GM12878 (cell line): ENCODE data around the gene NMNAT1. TPM values are rescaled to one million over a fixed set of nuclear protein-coding genes. Genes with fewer than 3 reads are reported as not detected.

Source experiments
- ATAC-seq: fragments of 200-7000 bp; cut with Tn5 transposase; 3 replicates; pipeline ENCODE4 v1.9.1; 2020; ENCODE audit warnings: mild to moderate bottlenecking, moderate library complexity
- BruUV-seq: library from RNA; stranded (reverse); fragments of 400-500 nt; replicated peaks from 2 replicates; lab custom pipeline; 2021; lab: Mats Ljungman, UMichigan
- CTCF ChIA-PET: fragments of 300-600 bp; sonication (Branson Sonifier 250); formaldehyde crosslinking; extraction: SDS; loops from one replicate; lab custom pipeline; 2021; ENCODE audit warnings: inconsistent platforms; lab: Yijun Ruan, JAX
- POLR2A ChIA-PET: fragments of 350-600 bp; formaldehyde crosslinking; extraction: SDS; loops from one replicate; lab custom pipeline; 2021; ENCODE audit warnings: inconsistent platforms; lab: Charles Lee
- RAD21 ChIA-PET: fragments of 300-600 bp; sonication (Branson Sonifier 250); formaldehyde crosslinking; loops from one replicate; lab custom pipeline; 2023; ENCODE audit warnings: antibody characterized with exemption; ENCODE audit not compliant: unreplicated experiment; lab: Charles Lee
- SMC1A ChIA-PET: fragments of 300-600 bp; sonication (Branson Sonifier 250); formaldehyde crosslinking; loops from one replicate; lab custom pipeline; 2023; ENCODE audit not compliant: unreplicated experiment, uncharacterized antibody; lab: Charles Lee
- DNase-seq: peaks from one replicate; pipeline ENCODE4 v3.0.0-alpha.2; 2011; ENCODE audit warnings: low read depth, low spot score
- FAIRE-seq: peaks from 3 replicates; lab custom pipeline; 2011; peaks lifted over from hg19 to GRCh38; lab: Jason Lieb, UNC
- H2AFZ ChIP-seq: 2 replicates; pipeline ENCODE4 v1.6.0; 2011; ENCODE audit warnings: low read depth, low read length, control low read depth; ENCODE audit not compliant: control insufficient read depth
- H3K27ac ChIP-seq: 2 replicates; pipeline ENCODE4 v1.5.1; 2011; ENCODE audit warnings: control low read depth; ENCODE audit not compliant: control insufficient read depth, insufficient read depth
- H3K27me3 ChIP-seq, 2 experiments: replicated peaks in 1 of 2; 2 replicates each; pipeline versions ENCODE4 v1.6.0 to v1.6.1; 2011; ENCODE audit warnings: low read length in 1 of 2; ENCODE audit not compliant: control insufficient read depth in 2 of 2, insufficient read depth in 2 of 2
- H3K36me3 ChIP-seq, 2 experiments: 2 replicates each; pipeline ENCODE4 v1.5.1; 2011; ENCODE audit warnings: low read length in 1 of 2; ENCODE audit not compliant: control insufficient read depth in 2 of 2, insufficient read depth in 2 of 2
- H3K4me1 ChIP-seq: 2 replicates; pipeline ENCODE4 v1.6.1; 2011; ENCODE audit warnings: mild to moderate bottlenecking, low read length, moderate library complexity, mixed read lengths; ENCODE audit not compliant: control insufficient read depth, insufficient read depth
- H3K4me2 ChIP-seq: 2 replicates; pipeline ENCODE4 v1.6.0; 2011; ENCODE audit warnings: control low read depth; ENCODE audit not compliant: control insufficient read depth, insufficient read depth
- H3K4me3 ChIP-seq: fragments of 200-600 bp; sonication (generic); 2 replicates; pipeline ENCODE4 v1.5.1; 2016
- H3K79me2 ChIP-seq: 2 replicates; pipeline ENCODE4 v1.6.0; 2011; ENCODE audit warnings: low read length; ENCODE audit not compliant: control insufficient read depth, insufficient read depth
- H3K9ac ChIP-seq: 2 replicates; pipeline ENCODE4 v1.8.0; 2011; ENCODE audit warnings: low read length, control low read depth, mixed read lengths; ENCODE audit not compliant: control insufficient read depth, insufficient read depth
- H3K9me3 ChIP-seq: replicated peaks from 3 replicates; pipeline ENCODE4 v1.5.1; 2011; ENCODE audit warnings: mild to moderate bottlenecking, low read length; ENCODE audit not compliant: control insufficient read depth, insufficient read depth
- H4K20me1 ChIP-seq: 2 replicates; pipeline ENCODE4 v1.6.0; 2011; ENCODE audit not compliant: control insufficient read depth, insufficient read depth
- CEBPB ChIP-seq, 2 experiments: fragments of 150-350 bp in 1 of 2; IDR thresholded peaks; 2 replicates each; pipeline ENCODE4 v1.6.1; 2012 to 2014; ENCODE audit warnings: low read depth in 2 of 2, low read length in 2 of 2, borderline replicate concordance in 1 of 2, inconsistent platforms in 1 of 2
- DPF2 ChIP-seq: fragments of 450-650 bp; IDR thresholded peaks from 2 replicates; pipeline ENCODE4 v1.6.1; 2017; ENCODE audit warnings: mild to moderate bottlenecking
- EED ChIP-seq: sonication (generic); IDR thresholded peaks from 2 replicates; pipeline ENCODE4 v1.6.1; 2016; ENCODE audit warnings: antibody characterized with exemption, low read depth
- ETV6 ChIP-seq, 2 experiments: fragments of 450-650 bp in 1 of 2; IDR thresholded peaks in 1 of 2; conservative IDR thresholded peaks in 1 of 2; 2 replicates each; pipeline ENCODE4 v1.6.1; 2014; ENCODE audit warnings: antibody characterized with exemption in 1 of 2, borderline replicate concordance in 1 of 2, low read depth in 1 of 2, mild to moderate bottlenecking in 1 of 2, moderate library complexity in 1 of 2
- HDAC6 ChIP-seq: fragments of 200-600 bp; sonication (generic); IDR thresholded peaks from one replicate; pipeline ENCODE4 v1.8.0; 2017; ENCODE audit warnings: antibody characterized with exemption; ENCODE audit not compliant: unreplicated experiment
- MTA3 ChIP-seq: IDR thresholded peaks from 2 replicates; pipeline ENCODE4 v1.6.1; 2012; ENCODE audit warnings: low read length, inconsistent platforms, borderline replicate concordance
- NFIC ChIP-seq: IDR thresholded peaks from 2 replicates; pipeline ENCODE4 v1.6.1; 2012; ENCODE audit warnings: low read depth, mild to moderate bottlenecking, inconsistent platforms, low read length, moderate library complexity
- POLR2AphosphoS2 ChIP-seq: IDR thresholded peaks from 2 replicates; pipeline ENCODE4 v1.6.1; 2011; ENCODE audit warnings: low read depth, mild to moderate bottlenecking, low read length, improper control_type of control experiment, moderate library complexity
- RAD51 ChIP-seq: fragments of 450-650 bp; IDR thresholded peaks from 2 replicates; pipeline ENCODE4 v1.6.1; 2016; ENCODE audit warnings: moderate library complexity, mild to moderate bottlenecking, inconsistent platforms
- SMAD5 ChIP-seq: IDR thresholded peaks from 2 replicates; pipeline ENCODE4 v1.6.1; 2016; ENCODE audit warnings: antibody characterized with exemption, low read depth
- SUZ12 ChIP-seq: fragments of 200-600 bp; sonication (generic); IDR thresholded peaks from one replicate; pipeline ENCODE4 v1.6.1; 2018; ENCODE audit warnings: antibody characterized with exemption, mild to moderate bottlenecking; ENCODE audit not compliant: unreplicated experiment
- TCF3 ChIP-seq: IDR thresholded peaks from 2 replicates; pipeline ENCODE4 v1.6.1; 2012; ENCODE audit warnings: low read depth, mild to moderate bottlenecking, low read length, borderline replicate concordance; ENCODE audit not compliant: insufficient read depth
- USF1 ChIP-seq: IDR thresholded peaks from 2 replicates; pipeline ENCODE4 v1.6.1; 2011; ENCODE audit warnings: borderline replicate concordance, low read depth, mild to moderate bottlenecking, moderate library complexity, mixed read lengths, low read length; ENCODE audit not compliant: insufficient read depth; ENCODE audit errors: extremely low read length
- USF2 ChIP-seq: IDR thresholded peaks from 2 replicates; pipeline ENCODE4 v1.6.1; 2011; ENCODE audit warnings: low read depth, low read length, improper control_type of control experiment, borderline replicate concordance
- YY1 ChIP-seq: IDR thresholded peaks from 2 replicates; pipeline ENCODE4 v1.6.1; 2011; ENCODE audit warnings: low read depth, mild to moderate bottlenecking, low read length
- ZBED1 ChIP-seq: IDR thresholded peaks from 2 replicates; pipeline ENCODE4 v1.6.1; 2016; ENCODE audit warnings: borderline replicate concordance
- ZNF24 ChIP-seq: fragments of 450-650 bp; IDR thresholded peaks from 2 replicates; pipeline ENCODE4 v1.6.1; 2017; ENCODE audit warnings: antibody characterized with exemption, mild to moderate bottlenecking
- WGBS: methylation state at CpG from one replicate; pipeline ENCODE4 v1.1.6; 2016; ENCODE audit warnings: low lambda C conversion rate; ENCODE audit not compliant: insufficient replicate concordance, insufficient coverage; ENCODE audit errors: missing lambda C conversion rate; 5-methylcytosine and 5-hydroxymethylcytosine counted together
- in situ Hi-C: fragments of 300-500 bp; cut with MboI; formaldehyde crosslinking; loops from 9 replicates; pipeline ENCODE4 v1.14.3; 2018; ENCODE audit warnings: mixed read lengths
- intact Hi-C: fragments of 100-400 bp; cut with micrococcal nuclease; formaldehyde crosslinking; loops from one replicate; pipeline ENCODE4 v1.14.2; 2022; ENCODE audit not compliant: unreplicated experiment
- polyA plus RNA-seq, 11 experiments: library from polyadenylated mRNA; depleted of rRNA in 4 of 11; unstranded in 6 of 11; stranded (reverse) in 5 of 11; fragments of >200 nt; fragmentation: Nextera tagmentation in 4 of 11; fragmentation: Illumina TruSeq in 1 of 11; extraction: Ambion mirVana in 4 of 11; extraction: Trizol in 1 of 11; gene quantifications; 1 replicate in 1 of 11; 2 replicates in 10 of 11; pipeline versions ENCODE4 v1.2.1 to v1.2.3, GENCODE V29; 2011 to 2016; ENCODE audit warnings: inconsistent platforms in 2 of 11, missing spikeins in 2 of 11, low read depth in 1 of 11
- total RNA-seq, 4 experiments: library from RNA; depleted of rRNA in 3 of 4; stranded (reverse); fragments of >200 nt in 3 of 4; fragmentation: Illumina TruSeq in 1 of 4; extraction: Trizol in 1 of 4; gene quantifications; 2 replicates each; pipeline versions ENCODE4 v1.2.1 to v1.2.3, GENCODE V29; 2013 to 2021

The NMNAT1 gene
- total and polyA plus RNA-seq, 10 of the 15 experiments (the other 5 are each of a cell fraction or from before 2014, with no cell fraction given), result 7.2 to 16.7 (median 11.7) TPM

- H3K4me1 ChIP-seq, result no peaks in the 10 kb centered on the region
- DNase-seq (no peak), FAIRE-seq (no peak), ATAC-seq (no peak)
- no peaks in the 10 kb centered on the region; a peak in 2 of 4 replicates for H3K27me3 ChIP-seq
- ChIA-PET POLR2A (no interaction called here), SMC1A (interaction anchor here (1.0 to 1.3 kb wide), 2 partner anchors 11 to 46 kb away, joined by 3 to 4 read pairs; no protein-coding TSS in a partner anchor), CTCF (no interaction called here), RAD21 (no interaction called here)
- no peak overlapping the region for H3K27ac ChIP-seq
- H3K79me2 ChIP-seq, result no peaks in the 10 kb centered on the region
- H2AFZ ChIP-seq, result no peak overlapping the region
- in situ Hi-C loops, result no loop called here
- BruUV-seq, result no TSS peak
- H3K9ac ChIP-seq, result no peak overlapping the region
- H3K4me2 ChIP-seq, result no peak overlapping the region
- H3K36me3 ChIP-seq, result no peaks in the 10 kb centered on the region
- WGBS, result 62% methylated on average over 5 of the region's 5 CpGs
- H3K9me3 ChIP-seq, result no peaks in the 10 kb centered on the region; the same call in 1 of the 3 replicates
- TF ChIP-seq RAD51, result no peak
- TF ChIP-seq MTA3, result no peak
- intact Hi-C loops, result no loop called here
- H3K4me3 ChIP-seq, result no peak overlapping the region
- H4K20me1 ChIP-seq, result no peaks in the 10 kb centered on the region
These were observed 49.6 kb downstream of the NMNAT1 start for GRCh38 chr1:9992910-9993309.

GRCh38 chr1:9993561-9994075, 50.3 kb downstream of the NMNAT1 start:
- SMC1A ChIA-PET, result interaction anchor here (0.7 to 1.3 kb wide), 4 partner anchors 10 to 413 kb away, joined by 3 to 4 read pairs (median 3); no protein-coding TSS in a partner anchor
- no peak overlapping the region for H3K4me3 ChIP-seq
- no peak for DNase-seq
- no peak overlapping the region for H2AFZ ChIP-seq
- H3K36me3 ChIP-seq, result no peaks in the 10 kb centered on the region
- no peak overlapping the region for H3K27ac ChIP-seq
- no TSS peak for BruUV-seq
- no peak overlapping the region for H3K9ac ChIP-seq
- in situ Hi-C loops (no loop called here), intact Hi-C loops (no loop called here)
- H3K4me1 ChIP-seq, result no peaks in the 10 kb centered on the region
- WGBS, result 92% methylated on average over 7 of the region's 7 CpGs
- no peaks in the 10 kb centered on the region for H4K20me1 ChIP-seq
- no peaks in the 10 kb centered on the region; a peak in 2 of 4 replicates for H3K27me3 ChIP-seq
- H3K9me3 ChIP-seq, result peaks cover 3% of the 10 kb centered on the region; the same call in 2 of the 3 replicates
- no peak for ATAC-seq
- CTCF ChIA-PET, result interaction anchor here (0.6 kb wide), 1 partner anchor 208 kb away, joined by 3 read pairs; no protein-coding TSS in a partner anchor
- POLR2A ChIA-PET, result no interaction called here
- H3K4me2 ChIP-seq, result no peak overlapping the region
- H3K79me2 ChIP-seq, result no peaks in the 10 kb centered on the region
- FAIRE-seq, result no peak
- RAD21 ChIA-PET, result no interaction called here
- TF ChIP-seq ZNF24 (no peak), YY1 (no peak), USF1 (no peak), ZBED1 (no peak), NFIC (no peak), USF2 (no peak), CEBPB (IDR thresholded peaks at IDR 0.05; ENCODE audit: borderline replicate concordance in 1 of 2, low read depth in 2 of 2, low read length in 2 of 2) (no peak), ETV6 (conservative IDR thresholded peaks at IDR 0.05 in 1 of 2, IDR thresholded peaks at IDR 0.05 in 1 of 2; ENCODE audit: borderline replicate concordance in 1 of 2, low read depth in 1 of 2) (no peak), SUZ12 (no peak), DPF2 (no peak), HDAC6 (no peak), TCF3 (no peak), SMAD5 (no peak), POLR2AphosphoS2 (no peak), EED (no peak)
